C4-2B (cell line): ENCODE data around the gene PLS1.

Source experiments
- ZFX ChIP-seq: fragments of 450-650 bp; IDR thresholded peaks from 2 replicates; pipeline ENCODE4 v1.6.1; 2017
- TF ChIP-seq, protein P1 (sequence below): fragments of 450-650 bp; conservative IDR thresholded peaks from 2 replicates; pipeline ENCODE4 v1.5.1; 2017; ENCODE audit warnings: mild to moderate bottlenecking

DNA sequence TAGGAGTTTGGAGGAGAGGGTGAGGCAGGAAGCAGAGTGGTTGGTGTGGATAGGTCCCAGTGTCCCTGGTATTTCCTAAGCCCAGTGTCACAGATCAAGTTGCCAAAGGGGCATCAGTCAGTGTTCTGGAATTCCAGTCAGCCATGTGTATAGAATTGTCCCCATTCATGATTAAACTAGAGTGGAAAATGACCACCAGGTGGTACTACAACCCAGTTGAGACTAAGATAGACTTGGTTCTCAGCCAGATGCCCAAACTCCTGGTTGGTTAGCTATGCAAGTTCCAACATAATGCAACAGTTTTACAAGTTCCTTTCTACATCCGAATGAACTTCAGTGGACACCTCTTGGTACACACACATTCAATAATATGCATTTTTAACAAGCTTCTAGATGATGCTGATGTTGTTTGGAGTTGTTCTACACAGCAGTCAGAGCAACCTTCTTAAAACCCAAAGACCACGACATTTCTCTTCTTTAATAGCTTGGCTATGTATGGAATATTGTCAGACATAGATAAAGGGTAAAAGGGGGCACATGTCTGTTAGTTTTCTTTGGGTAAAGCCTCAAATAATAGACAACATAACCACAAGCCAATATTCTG, 9.3 kb upstream of the PLS1 start:
- TF ChIP-seq, protein P1, sequence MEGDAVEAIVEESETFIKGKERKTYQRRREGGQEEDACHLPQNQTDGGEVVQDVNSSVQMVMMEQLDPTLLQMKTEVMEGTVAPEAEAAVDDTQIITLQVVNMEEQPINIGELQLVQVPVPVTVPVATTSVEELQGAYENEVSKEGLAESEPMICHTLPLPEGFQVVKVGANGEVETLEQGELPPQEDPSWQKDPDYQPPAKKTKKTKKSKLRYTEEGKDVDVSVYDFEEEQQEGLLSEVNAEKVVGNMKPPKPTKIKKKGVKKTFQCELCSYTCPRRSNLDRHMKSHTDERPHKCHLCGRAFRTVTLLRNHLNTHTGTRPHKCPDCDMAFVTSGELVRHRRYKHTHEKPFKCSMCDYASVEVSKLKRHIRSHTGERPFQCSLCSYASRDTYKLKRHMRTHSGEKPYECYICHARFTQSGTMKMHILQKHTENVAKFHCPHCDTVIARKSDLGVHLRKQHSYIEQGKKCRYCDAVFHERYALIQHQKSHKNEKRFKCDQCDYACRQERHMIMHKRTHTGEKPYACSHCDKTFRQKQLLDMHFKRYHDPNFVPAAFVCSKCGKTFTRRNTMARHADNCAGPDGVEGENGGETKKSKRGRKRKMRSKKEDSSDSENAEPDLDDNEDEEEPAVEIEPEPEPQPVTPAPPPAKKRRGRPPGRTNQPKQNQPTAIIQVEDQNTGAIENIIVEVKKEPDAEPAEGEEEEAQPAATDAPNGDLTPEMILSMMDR = peak; percentile 89
- no peak for TF ChIP-seq ZFX
